Hepatocyte (in vitro differentiated cells): Measurements from ENCODE around the gene SPAG16. TPM values are rescaled to one million over a fixed set of nuclear protein-coding genes. Genes with fewer than 3 reads are reported as not detected.

ENCODE experiments used
- DNase-seq: peaks from one replicate; pipeline ENCODE4 v3.0.0-alpha.2; 2016; ENCODE audit warnings: low spot score
- H2AFZ ChIP-seq: fragments of 200-600 bp; sonication (generic); 2 replicates; pipeline ENCODE4 v1.6.0; 2016; ENCODE audit warnings: antibody characterized with exemption, mild to moderate bottlenecking
- H3K27ac ChIP-seq: fragments of 200-600 bp; sonication (generic); 2 replicates; pipeline ENCODE4 v1.5.1; 2016; ENCODE audit warnings: mild to moderate bottlenecking
- H3K27me3 ChIP-seq: fragments of 200-600 bp; sonication (generic); 2 replicates; pipeline ENCODE4 v1.6.1; 2016
- H3K36me3 ChIP-seq: fragments of 200-600 bp; sonication (generic); replicated peaks from 2 replicates; pipeline ENCODE4 v1.5.1; 2016; ENCODE audit warnings: low read depth; ENCODE audit not compliant: insufficient read depth
- H3K4me1 ChIP-seq: fragments of 200-600 bp; sonication (generic); 2 replicates; pipeline ENCODE4 v1.5.1; 2016; ENCODE audit warnings: mild to moderate bottlenecking, moderate library complexity; ENCODE audit not compliant: insufficient read depth
- H3K4me2 ChIP-seq: fragments of 200-600 bp; sonication (generic); 2 replicates; pipeline ENCODE4 v1.6.0; 2016
- H3K4me3 ChIP-seq: fragments of 200-600 bp; sonication (generic); 2 replicates; pipeline ENCODE4 v1.5.1; 2016; ENCODE audit warnings: mild to moderate bottlenecking
- H3K79me2 ChIP-seq: fragments of 200-600 bp; sonication (generic); 2 replicates; pipeline ENCODE4 v1.6.0; 2017; ENCODE audit warnings: mild to moderate bottlenecking
- H3K9me2 ChIP-seq: fragments of 200-600 bp; sonication (generic); replicated peaks from 2 replicates; pipeline ENCODE4 v1.6.0; 2017; ENCODE audit warnings: mild to moderate bottlenecking; ENCODE audit not compliant: insufficient read depth
- H3K9me3 ChIP-seq: fragments of 200-600 bp; sonication (generic); 2 replicates; pipeline ENCODE4 v1.5.1; 2016; ENCODE audit warnings: low read depth, mild to moderate bottlenecking
- H4K20me1 ChIP-seq: fragments of 200-600 bp; sonication (generic); 2 replicates; pipeline ENCODE4 v1.6.0; 2016; ENCODE audit warnings: mild to moderate bottlenecking; ENCODE audit not compliant: insufficient read depth, poor library complexity, severe bottlenecking
- CTCF ChIP-seq: fragments of 200-600 bp; sonication (generic); IDR thresholded peaks from 2 replicates; pipeline ENCODE4 v1.5.1; 2016; ENCODE audit warnings: antibody characterized with exemption, mild to moderate bottlenecking; ENCODE audit not compliant: poor library complexity
- EZH2 ChIP-seq: fragments of 200-600 bp; sonication (generic); IDR thresholded peaks from 2 replicates; pipeline ENCODE4 v1.6.1; 2016; ENCODE audit warnings: antibody characterized with exemption, mild to moderate bottlenecking, borderline replicate concordance
- EZH2phosphoT487 ChIP-seq: fragments of 200-600 bp; sonication (generic); IDR thresholded peaks from one replicate; pipeline ENCODE4 v1.6.1; 2018; ENCODE audit warnings: antibody characterized with exemption, mild to moderate bottlenecking, low read depth, moderate library complexity; ENCODE audit not compliant: unreplicated experiment, severe bottlenecking
- WGBS: methylation state at CpG from one replicate; pipeline ENCODE4 v1.1.6; 2016; ENCODE audit warnings: low lambda C conversion rate; ENCODE audit errors: missing lambda C conversion rate; 5-methylcytosine and 5-hydroxymethylcytosine counted together
- polyA plus RNA-seq: library from polyadenylated mRNA; unstranded; fragments of >200 nt; fragmentation: Nextera tagmentation; extraction: Ambion mirVana; gene quantifications from 2 replicates; pipeline ENCODE4 v1.2.1, GENCODE V29; 2016
- total RNA-seq: library from RNA; depleted of rRNA; stranded (reverse); fragments of >200 nt; gene quantifications from 2 replicates; pipeline ENCODE4 v1.2.3, GENCODE V29; 2014

SPAG16 gene
- total and polyA plus RNA-seq, 2 experiments from 2014 or later = 52.1 to 56.9 TPM

GRCh38 chr2:213559053-213559452, 274.8 kb downstream of the SPAG16 start:
- Histone ChIP-seq H3K9me3 (no peaks in the 10 kb centered on the region), H3K27ac (no peak overlapping the region), H4K20me1 (no peaks in the 10 kb centered on the region), H3K4me1 (no peaks in the 10 kb centered on the region), H3K79me2 (no peaks in the 10 kb centered on the region), H3K27me3 (no peaks in the 10 kb centered on the region), H2AFZ (no peak overlapping the region), H3K9me2 (no peaks in the 10 kb centered on the region), H3K4me3 (no peak overlapping the region), H3K36me3 (no peaks in the 10 kb centered on the region), H3K4me2 (no peak overlapping the region)
- no peak for DNase-seq
- WGBS = 72% methylated on average over 5 of the region's 5 CpGs
- no peak for TF ChIP-seq CTCF
- no peak for TF ChIP-seq EZH2phosphoT487
- no peak for TF ChIP-seq EZH2

GRCh38 chr2:213561759-213562158, 277.5 kb downstream of the SPAG16 start:
- Histone ChIP-seq H2AFZ (no peak overlapping the region), H3K27me3 (no peaks in the 10 kb centered on the region), H3K4me2 (no peak overlapping the region), H3K36me3 (no peaks in the 10 kb centered on the region), H3K27ac (no peak overlapping the region), H3K4me1 (no peaks in the 10 kb centered on the region), H3K79me2 (no peaks in the 10 kb centered on the region), H3K9me3 (no peaks in the 10 kb centered on the region), H3K9me2 (no peaks in the 10 kb centered on the region), H4K20me1 (no peaks in the 10 kb centered on the region), H3K4me3 (no peak overlapping the region)
- no peak for DNase-seq
- WGBS = 94% methylated on average over 3 of the region's 3 CpGs
- TF ChIP-seq EZH2 = no peak
- no peak for TF ChIP-seq EZH2phosphoT487
- TF ChIP-seq CTCF = no peak

GRCh38 chr2:213562539-213563180, 278.4 kb downstream of the SPAG16 start:
- Histone ChIP-seq H3K4me3 (no peak overlapping the region), H3K9me2 (no peaks in the 10 kb centered on the region), H3K79me2 (no peaks in the 10 kb centered on the region), H3K27me3 (no peaks in the 10 kb centered on the region), H4K20me1 (no peaks in the 10 kb centered on the region), H3K4me1 (no peaks in the 10 kb centered on the region), H3K36me3 (no peaks in the 10 kb centered on the region), H3K27ac (no peak overlapping the region), H2AFZ (no peak overlapping the region), H3K4me2 (no peak overlapping the region), H3K9me3 (no peaks in the 10 kb centered on the region)
- 87% methylated on average over 8 of the region's 8 CpGs for WGBS
- no peak for DNase-seq
- TF ChIP-seq CTCF = no peak
- no peak for TF ChIP-seq EZH2
- no peak for TF ChIP-seq EZH2phosphoT487

GRCh38 chr2:213566846-213567245, 282.6 kb downstream of the SPAG16 start:
- H3K79me2 ChIP-seq = no peaks in the 10 kb centered on the region
- TF ChIP-seq CTCF = no peak
- no peak for TF ChIP-seq EZH2
- DNase-seq = no peak
- H3K27ac ChIP-seq = no peak overlapping the region
- H3K36me3 ChIP-seq = no peaks in the 10 kb centered on the region
- no peaks in the 10 kb centered on the region for H3K9me2 ChIP-seq
- no peak overlapping the region for H3K4me2 ChIP-seq
- no peaks in the 10 kb centered on the region for H3K4me1 ChIP-seq
- no peaks in the 10 kb centered on the region for H4K20me1 ChIP-seq
- no peak overlapping the region for H3K4me3 ChIP-seq
- no peaks in the 10 kb centered on the region for H3K9me3 ChIP-seq
- H2AFZ ChIP-seq = no peak overlapping the region
- no peaks in the 10 kb centered on the region for H3K27me3 ChIP-seq
